Muscle of leg (tissue), 11 donors: ENCODE measurements around the gene PRKD1. TPM values are rescaled to one million over a fixed set of nuclear protein-coding genes. Genes with fewer than 3 reads are reported as not detected.
"Not testable (repeated sequence)": the region's sequence is repeated elsewhere in the genome, so short reads cannot be mapped to it uniquely, and the experiment has no call there.

ENCODE experiments used
- DNase-seq: peaks from one replicate; pipeline ENCODE4 v3.0.0; 2013
- H3K27ac ChIP-seq: one replicate; pipeline ENCODE4 v1.5.1; 2013; ENCODE audit warnings: mild to moderate bottlenecking, low read length, control low read depth
- H3K27me3 ChIP-seq: one replicate; pipeline ENCODE4 v1.6.1; 2013; ENCODE audit warnings: low read length; ENCODE audit not compliant: control insufficient read depth, insufficient read depth
- H3K36me3 ChIP-seq: one replicate; pipeline ENCODE4 v1.6.1; 2013; ENCODE audit warnings: low read length; ENCODE audit not compliant: control insufficient read depth, insufficient read depth
- H3K4me1 ChIP-seq: one replicate; pipeline ENCODE4 v1.6.1; 2013; ENCODE audit warnings: low read length; ENCODE audit not compliant: control insufficient read depth, insufficient read depth
- H3K4me3 ChIP-seq: one replicate; pipeline ENCODE4 v1.5.1; 2013; ENCODE audit warnings: low read length, control low read depth
- H3K9me3 ChIP-seq: replicated peaks from 2 replicates; pipeline ENCODE4 v1.6.1; 2013; ENCODE audit warnings: low read depth, low read length; ENCODE audit not compliant: control insufficient read depth
- WGBS: methylation state at CpG from one replicate; pipeline ENCODE4 v1.1.5; 2013; ENCODE audit warnings: missing lambda C conversion rate; ENCODE audit not compliant: insufficient coverage; 5-methylcytosine and 5-hydroxymethylcytosine counted together
- polyA plus RNA-seq, 8 donors: library from polyadenylated mRNA; unstranded; fragments of 120-200 nt; gene quantifications; one replicate each; pipeline versions ENCODE4 v1.2.1 to v1.2.3, GENCODE V29; 2013; ENCODE audit warnings: inconsistent platforms in 1 of 8, low replicate concordance in 1 of 8; ENCODE audit not compliant: insufficient read length in 8 of 8, insufficient read depth in 1 of 8
- total RNA-seq: library from RNA; stranded (reverse); fragments of 120-200 nt; gene quantifications from one replicate; pipeline ENCODE4 v1.2.4, GENCODE V29; 2013

Gene PRKD1
- total and polyA plus RNA-seq, 9 donors = 14.0 to 31.2 (median 22.4) TPM

GRCh38 chr14:29705801-29706200 lies 221.8 kb downstream of the PRKD1 start:
- Histone ChIP-seq H3K27ac (no peak overlapping the region), H3K36me3 (no peaks in the 10 kb centered on the region), H3K4me3 (no peak overlapping the region), H3K27me3 (no peaks in the 10 kb centered on the region), H3K9me3 (no peaks in the 10 kb centered on the region), H3K4me1 (no peaks in the 10 kb centered on the region)
- no CpG with 5 or more reads among the region's 1 CpG for WGBS
- DNase-seq = no peak

DNA sequence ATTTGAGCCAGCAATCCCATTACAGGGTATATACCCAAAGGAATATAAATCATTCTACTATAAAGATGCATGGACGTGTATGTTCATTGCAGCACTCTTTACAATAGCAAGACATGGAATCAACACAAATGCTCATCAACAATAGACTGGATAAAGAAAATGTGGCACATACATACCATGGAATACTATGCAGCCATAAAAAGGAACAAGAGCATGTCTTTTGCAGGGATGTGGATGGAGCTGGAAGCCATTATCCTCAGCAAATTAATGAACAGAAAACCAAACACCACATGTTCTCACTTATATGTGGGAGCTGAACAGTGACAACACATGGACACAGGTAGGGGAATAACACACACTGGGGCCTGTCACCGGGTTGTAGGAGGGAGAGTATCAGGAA lies 238.1 kb downstream of the PRKD1 start:
- WGBS = no CpG with 5 or more reads among the region's 2 CpGs
- not testable (repeated sequence) for H3K4me1 ChIP-seq, H3K36me3 ChIP-seq, H3K4me3 ChIP-seq, DNase-seq, H3K27me3 ChIP-seq, H3K27ac ChIP-seq, H3K9me3 ChIP-seq

DNA sequence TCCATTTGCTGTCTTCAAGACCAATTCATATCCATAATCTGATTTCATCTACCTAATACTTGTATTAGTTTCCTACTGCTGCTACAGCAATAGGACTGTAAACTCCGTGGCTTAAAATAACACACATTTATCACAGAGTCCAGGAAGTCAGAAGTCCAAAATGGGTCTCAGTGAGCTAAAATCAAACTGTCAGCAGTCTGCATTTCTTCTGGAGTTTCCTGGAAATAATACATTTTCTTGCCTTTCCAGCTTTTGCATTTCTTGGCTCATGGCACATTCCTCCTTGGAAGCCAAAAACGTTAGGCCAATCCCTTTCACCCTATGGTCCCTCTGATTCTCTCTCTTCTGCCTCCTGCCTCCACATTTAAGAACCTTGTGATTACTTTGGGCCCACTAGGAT lies 239.8 kb downstream of the PRKD1 start:
- no peaks in the 10 kb centered on the region for H3K36me3 ChIP-seq
- H3K27me3 ChIP-seq = no peaks in the 10 kb centered on the region
- H3K27ac ChIP-seq = no peak overlapping the region
- no peak overlapping the region for H3K4me3 ChIP-seq
- no peaks in the 10 kb centered on the region for H3K4me1 ChIP-seq
- DNase-seq = peak; percentile 41
- WGBS = 8% methylated on average over 2 of the region's 2 CpGs
- no peaks in the 10 kb centered on the region for H3K9me3 ChIP-seq

GRCh38 chr14:29687071-29687765 lies 240.4 kb downstream of the PRKD1 start:
- Histone ChIP-seq H3K27ac (no peak overlapping the region), H3K27me3 (no peaks in the 10 kb centered on the region), H3K36me3 (no peaks in the 10 kb centered on the region), H3K4me1 (no peaks in the 10 kb centered on the region), H3K4me3 (no peak overlapping the region), H3K9me3 (no peaks in the 10 kb centered on the region)
- no peak for DNase-seq
- 100% methylated on average over 1 of the region's 5 CpGs for WGBS

DNA sequence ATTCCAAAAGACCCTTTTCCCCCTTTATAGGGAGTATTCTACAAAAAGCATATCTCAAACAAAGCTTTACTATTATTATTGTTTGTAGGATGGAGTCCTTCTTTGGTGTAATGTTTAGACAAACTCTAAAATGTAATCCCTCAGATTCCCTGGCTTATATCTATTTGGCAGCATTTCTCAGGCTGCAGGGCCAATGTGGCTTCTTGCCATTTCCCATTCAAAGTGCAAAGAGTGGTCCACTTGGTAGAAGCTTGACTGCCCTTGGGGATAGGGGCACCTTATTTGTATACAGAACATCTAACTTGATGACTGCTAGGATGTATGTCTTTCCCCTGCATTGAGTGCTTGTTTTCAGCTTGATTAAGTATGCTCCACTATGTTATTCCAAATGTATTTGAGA lies 242.7 kb downstream of the PRKD1 start:
- H3K9me3 ChIP-seq = no peaks in the 10 kb centered on the region
- peak; percentile 2 for DNase-seq
- H3K36me3 ChIP-seq = no peaks in the 10 kb centered on the region
- no peaks in the 10 kb centered on the region for H3K27me3 ChIP-seq
- no peak overlapping the region for H3K4me3 ChIP-seq
- H3K4me1 ChIP-seq = no peaks in the 10 kb centered on the region
- no peak overlapping the region for H3K27ac ChIP-seq

GRCh38 chr14:29682789-29683188 lies 244.9 kb downstream of the PRKD1 start:
- no peak overlapping the region for H3K4me3 ChIP-seq
- no peak overlapping the region for H3K27ac ChIP-seq
- H3K9me3 ChIP-seq = no peaks in the 10 kb centered on the region
- no peak for DNase-seq
- WGBS = 81% methylated on average over 2 of the region's 2 CpGs
- no peaks in the 10 kb centered on the region for H3K27me3 ChIP-seq
- H3K36me3 ChIP-seq = no peaks in the 10 kb centered on the region
- H3K4me1 ChIP-seq = no peaks in the 10 kb centered on the region

DNA sequence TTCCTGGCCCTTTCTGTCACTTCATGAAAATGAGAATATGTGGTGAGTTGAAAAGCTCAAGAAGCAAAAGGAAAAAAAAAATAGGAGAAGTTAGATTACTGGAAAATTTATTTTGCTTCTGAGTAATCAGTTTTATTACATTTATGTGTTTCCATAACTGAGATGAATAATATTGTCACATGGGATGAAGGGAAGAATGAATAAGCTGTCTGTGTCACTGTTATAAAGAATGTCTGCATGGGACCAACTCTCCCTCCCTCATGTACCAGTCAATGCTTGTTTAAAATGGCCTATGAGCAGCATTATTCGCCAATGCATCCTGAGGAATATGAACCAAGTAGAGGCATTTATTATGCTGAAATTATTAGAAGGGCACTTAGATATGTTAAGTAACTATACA lies 246.3 kb downstream of the PRKD1 start:
- H3K36me3 ChIP-seq = no peaks in the 10 kb centered on the region
- no CpG with 5 or more reads among the region's 1 CpG for WGBS

DNA sequence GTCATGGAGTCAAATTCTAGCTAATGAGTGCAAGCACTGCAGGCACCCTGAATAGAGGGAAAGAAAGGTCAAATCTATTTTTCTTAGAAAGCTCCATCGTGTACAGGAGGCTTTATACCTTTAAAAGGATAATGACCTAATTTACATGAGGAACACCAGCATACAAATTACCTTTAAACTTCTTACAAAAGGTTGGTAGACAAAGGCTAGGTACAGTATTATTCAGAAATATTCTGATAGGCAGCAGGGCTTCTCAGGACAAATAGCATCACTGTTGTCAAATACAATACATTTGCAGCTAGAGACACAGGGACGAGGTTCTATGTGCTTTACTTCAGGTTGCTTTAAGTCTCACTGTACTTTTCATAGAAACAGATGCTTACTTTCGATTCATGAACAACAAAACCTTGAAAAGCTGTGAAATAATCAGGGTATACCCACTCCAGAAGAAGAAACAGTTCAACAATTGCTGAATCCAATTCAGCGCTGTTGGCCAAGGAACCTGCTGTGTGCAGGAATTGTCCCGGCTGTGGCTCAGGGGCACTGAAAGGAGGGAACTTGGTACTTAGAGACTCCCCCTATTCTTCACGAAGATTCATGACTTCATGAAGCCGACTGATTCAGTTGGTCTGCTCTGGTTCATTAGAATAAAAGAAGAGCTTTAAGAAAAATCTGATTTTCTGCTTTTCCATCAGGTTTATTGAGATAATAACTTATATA lies 252.9 kb downstream of the PRKD1 start:
- DNase-seq = no peak
- Histone ChIP-seq H3K36me3 (no peaks in the 10 kb centered on the region), H3K4me3 (no peak overlapping the region), H3K27ac (no peak overlapping the region), H3K27me3 (no peaks in the 10 kb centered on the region), H3K4me1 (no peaks in the 10 kb centered on the region), H3K9me3 (no peaks in the 10 kb centered on the region)
- WGBS = 90% methylated on average over 2 of the region's 7 CpGs

More for the DNA sequence above, 246.3 kb downstream of the PRKD1 start:
- Histone ChIP-seq H3K9me3 (no peaks in the 10 kb centered on the region), H3K4me1 (no peaks in the 10 kb centered on the region), H3K27me3 (no peaks in the 10 kb centered on the region), H3K4me3 (no peak overlapping the region), H3K27ac (no peak overlapping the region)
- peak; percentile 19 for DNase-seq

- Histone ChIP-seq H3K9me3 (no peaks in the 10 kb centered on the region), H3K27me3 (no peaks in the 10 kb centered on the region), H3K36me3 (no peaks in the 10 kb centered on the region), H3K4me3 (no peak overlapping the region), H3K4me1 (no peaks in the 10 kb centered on the region), H3K27ac (no peak overlapping the region)
- peak; percentile 76 for DNase-seq
- WGBS = 14% methylated on average over 1 of the region's 3 CpGs
These were observed 254.8 kb downstream of the PRKD1 start for GRCh38 chr14:29672831-29673230.

- no peak overlapping the region for H3K4me3 ChIP-seq
- DNase-seq = no peak
- H3K27me3 ChIP-seq = no peaks in the 10 kb centered on the region
- H3K36me3 ChIP-seq = no peaks in the 10 kb centered on the region
- H3K27ac ChIP-seq = no peak overlapping the region
- H3K4me1 ChIP-seq = no peaks in the 10 kb centered on the region
- H3K9me3 ChIP-seq = no peaks in the 10 kb centered on the region
- 83% methylated on average over 1 of the region's 1 CpG for WGBS
These were observed 256.6 kb downstream of the PRKD1 start for GRCh38 chr14:29671034-29671433.
